Measurements from ENCODE around the gene GPR157.

DNA sequence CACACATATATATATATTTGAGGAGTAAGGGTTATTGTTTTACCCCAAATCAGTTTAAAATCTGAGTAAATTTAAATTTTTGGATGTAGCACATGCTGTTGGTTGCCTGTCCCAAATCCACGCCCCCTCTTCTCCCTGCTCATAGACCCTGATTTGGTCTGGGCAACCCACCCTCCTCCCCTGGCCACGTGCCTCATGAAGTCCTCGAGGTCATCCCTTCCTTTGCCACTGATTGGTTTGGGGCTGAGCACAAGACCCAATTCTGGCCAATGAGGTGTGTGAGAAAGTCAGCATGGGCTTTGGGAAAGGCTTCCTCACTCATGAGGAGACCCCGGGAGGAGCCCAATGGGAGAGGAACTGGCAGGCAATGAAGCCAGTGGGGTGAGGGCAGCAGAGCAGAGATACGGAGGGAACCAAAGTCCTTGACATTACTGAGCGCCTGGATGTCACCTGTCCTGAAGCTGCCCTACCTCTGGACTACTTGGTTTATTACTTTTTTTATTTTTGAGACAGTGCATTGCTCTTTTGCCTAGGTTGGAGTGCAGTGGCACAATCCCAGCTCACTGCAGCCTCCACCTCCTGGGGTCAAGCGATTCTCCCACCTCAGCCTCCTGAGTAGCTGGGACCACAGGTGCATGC is 31.3 kb upstream of the GPR157 start:
- TF ChIP-seq ISL1 (CRISPR knock-in tag; IDR thresholded peaks at IDR 0.05) (no peak), GLIS3 (CRISPR knock-in tag; IDR thresholded peaks at IDR 0.05) (no peak), ARNTL (CRISPR knock-in tag; IDR thresholded peaks at IDR 0.05; ENCODE audit: borderline replicate concordance, low read depth) (no peak), ZC3H10 (CRISPR knock-in tag; IDR thresholded peaks at IDR 0.05) (no peak), CSDC2 (CRISPR knock-in tag; IDR thresholded peaks at IDR 0.05) (no peak), ESRRG (CRISPR knock-in tag; IDR thresholded peaks at IDR 0.05) (no peak), ZFP3 (CRISPR knock-in tag; IDR thresholded peaks at IDR 0.05) (no peak), ZFP30 (CRISPR knock-in tag; IDR thresholded peaks at IDR 0.05) (no peak), CREB5 (CRISPR knock-in tag; IDR thresholded peaks at IDR 0.05; ENCODE audit: low read depth) (no peak), RARB (CRISPR knock-in tag; IDR thresholded peaks at IDR 0.05) (no peak), TCF4 (CRISPR knock-in tag; IDR thresholded peaks at IDR 0.05; ENCODE audit: borderline replicate concordance) (no peak), SNAI2 (CRISPR knock-in tag; IDR thresholded peaks at IDR 0.05) (no peak)
- TF ChIP-seq, protein P1, sequence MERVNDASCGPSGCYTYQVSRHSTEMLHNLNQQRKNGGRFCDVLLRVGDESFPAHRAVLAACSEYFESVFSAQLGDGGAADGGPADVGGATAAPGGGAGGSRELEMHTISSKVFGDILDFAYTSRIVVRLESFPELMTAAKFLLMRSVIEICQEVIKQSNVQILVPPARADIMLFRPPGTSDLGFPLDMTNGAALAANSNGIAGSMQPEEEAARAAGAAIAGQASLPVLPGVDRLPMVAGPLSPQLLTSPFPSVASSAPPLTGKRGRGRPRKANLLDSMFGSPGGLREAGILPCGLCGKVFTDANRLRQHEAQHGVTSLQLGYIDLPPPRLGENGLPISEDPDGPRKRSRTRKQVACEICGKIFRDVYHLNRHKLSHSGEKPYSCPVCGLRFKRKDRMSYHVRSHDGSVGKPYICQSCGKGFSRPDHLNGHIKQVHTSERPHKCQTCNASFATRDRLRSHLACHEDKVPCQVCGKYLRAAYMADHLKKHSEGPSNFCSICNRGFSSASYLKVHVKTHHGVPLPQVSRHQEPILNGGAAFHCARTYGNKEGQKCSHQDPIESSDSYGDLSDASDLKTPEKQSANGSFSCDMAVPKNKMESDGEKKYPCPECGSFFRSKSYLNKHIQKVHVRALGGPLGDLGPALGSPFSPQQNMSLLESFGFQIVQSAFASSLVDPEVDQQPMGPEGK (CRISPR knock-in tag; IDR thresholded peaks at IDR 0.05; ENCODE audit: borderline replicate concordance), result no peak
- TF ChIP-seq, protein P2, sequence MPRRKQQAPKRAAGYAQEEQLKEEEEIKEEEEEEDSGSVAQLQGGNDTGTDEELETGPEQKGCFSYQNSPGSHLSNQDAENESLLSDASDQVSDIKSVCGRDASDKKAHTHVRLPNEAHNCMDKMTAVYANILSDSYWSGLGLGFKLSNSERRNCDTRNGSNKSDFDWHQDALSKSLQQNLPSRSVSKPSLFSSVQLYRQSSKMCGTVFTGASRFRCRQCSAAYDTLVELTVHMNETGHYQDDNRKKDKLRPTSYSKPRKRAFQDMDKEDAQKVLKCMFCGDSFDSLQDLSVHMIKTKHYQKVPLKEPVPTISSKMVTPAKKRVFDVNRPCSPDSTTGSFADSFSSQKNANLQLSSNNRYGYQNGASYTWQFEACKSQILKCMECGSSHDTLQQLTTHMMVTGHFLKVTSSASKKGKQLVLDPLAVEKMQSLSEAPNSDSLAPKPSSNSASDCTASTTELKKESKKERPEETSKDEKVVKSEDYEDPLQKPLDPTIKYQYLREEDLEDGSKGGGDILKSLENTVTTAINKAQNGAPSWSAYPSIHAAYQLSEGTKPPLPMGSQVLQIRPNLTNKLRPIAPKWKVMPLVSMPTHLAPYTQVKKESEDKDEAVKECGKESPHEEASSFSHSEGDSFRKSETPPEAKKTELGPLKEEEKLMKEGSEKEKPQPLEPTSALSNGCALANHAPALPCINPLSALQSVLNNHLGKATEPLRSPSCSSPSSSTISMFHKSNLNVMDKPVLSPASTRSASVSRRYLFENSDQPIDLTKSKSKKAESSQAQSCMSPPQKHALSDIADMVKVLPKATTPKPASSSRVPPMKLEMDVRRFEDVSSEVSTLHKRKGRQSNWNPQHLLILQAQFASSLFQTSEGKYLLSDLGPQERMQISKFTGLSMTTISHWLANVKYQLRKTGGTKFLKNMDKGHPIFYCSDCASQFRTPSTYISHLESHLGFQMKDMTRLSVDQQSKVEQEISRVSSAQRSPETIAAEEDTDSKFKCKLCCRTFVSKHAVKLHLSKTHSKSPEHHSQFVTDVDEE (CRISPR knock-in tag; IDR thresholded peaks at IDR 0.05), result no peak
